Activated CD8-positive, alpha-beta memory T cell treated with anti-CD3 and anti-CD28 coated beads, Interleukin-2, amount 10 ng/mL, durations not matched to agents 7 days and 5 days (primary cell): ENCODE data around the gene HHAT. TPM values are rescaled to one million over a fixed set of nuclear protein-coding genes. Genes with fewer than 3 reads are reported as not detected.

Experiments used
- ATAC-seq: fragments of 150-1000 bp; cut with Tn5 transposase; one replicate; pipeline ENCODE4 v1.10.0; 2021; ENCODE audit warnings: moderate library complexity
- CTCF ChIA-PET: fragments of 350-600 bp; sonication (Branson Sonifier 250); formaldehyde crosslinking; loops from one replicate; lab custom pipeline; 2021; ENCODE audit warnings: antibody characterized with exemption; lab: Charles Lee
- DNase-seq: peaks from one replicate; pipeline ENCODE4 v3.0.0-alpha.2; 2020
- H3K27ac Mint-ChIP-seq: one replicate; pipeline ENCODE4 v1.8.0; 2021; ENCODE audit warnings: mild to moderate bottlenecking, mixed read lengths
- H3K27me3 Mint-ChIP-seq: one replicate; pipeline ENCODE4 v1.8.0; 2021; ENCODE audit warnings: mixed read lengths
- H3K36me3 Mint-ChIP-seq: one replicate; pipeline ENCODE4 v1.8.0; 2021; ENCODE audit warnings: mild to moderate bottlenecking, mixed read lengths
- H3K4me1 Mint-ChIP-seq: one replicate; pipeline ENCODE4 v1.8.0; 2021; ENCODE audit warnings: mixed read lengths
- H3K4me3 Mint-ChIP-seq: one replicate; pipeline ENCODE4 v1.8.0; 2021; ENCODE audit warnings: mild to moderate bottlenecking, moderate library complexity, mixed read lengths
- H3K9me3 Mint-ChIP-seq: one replicate; pipeline ENCODE4 v1.8.0; 2022; ENCODE audit warnings: low read depth, mixed read lengths
- total RNA-seq, 2 experiments: library from RNA; stranded (reverse); gene quantifications; one replicate each; pipeline ENCODE4 v1.2.3, GENCODE V29; 2021

The HHAT gene
- total RNA-seq, 2 experiments from 2014 or later: 0.23 to 0.64 TPM

GRCh38 chr1:210300923-210301614, 27.6 kb upstream of the HHAT start:
- H3K4me3 Mint-ChIP-seq: no peak overlapping the region
- ATAC-seq (no peak), DNase-seq (no peak)
- H3K27ac Mint-ChIP-seq: no peak overlapping the region
- no peaks in the 10 kb centered on the region for H3K36me3 Mint-ChIP-seq
- H3K4me1 Mint-ChIP-seq: no peaks in the 10 kb centered on the region
- H3K9me3 Mint-ChIP-seq: no peaks in the 10 kb centered on the region
- CTCF ChIA-PET: no interaction called here
- H3K27me3 Mint-ChIP-seq: peaks cover 27% of the 10 kb centered on the region

- CTCF ChIA-PET: no interaction called here
- Mint-ChIP-seq H3K27ac (no peak overlapping the region), H3K27me3 (peaks cover 27% of the 10 kb centered on the region), H3K4me1 (no peaks in the 10 kb centered on the region), H3K9me3 (no peaks in the 10 kb centered on the region), H3K4me3 (no peak overlapping the region), H3K36me3 (no peaks in the 10 kb centered on the region)
- DNase-seq (no peak), ATAC-seq (no peak)
These were observed 27.1 kb upstream of the HHAT start for GRCh38 chr1:210301615-210302000.

- peaks cover 22% of the 10 kb centered on the region for H3K27me3 Mint-ChIP-seq
- no peaks in the 10 kb centered on the region for H3K4me1 Mint-ChIP-seq
- DNase-seq (no peak), ATAC-seq (no peak)
- H3K9me3 Mint-ChIP-seq: no peaks in the 10 kb centered on the region
- no peak overlapping the region for H3K27ac Mint-ChIP-seq
- no peaks in the 10 kb centered on the region for H3K36me3 Mint-ChIP-seq
- H3K4me3 Mint-ChIP-seq: no peak overlapping the region
- CTCF ChIA-PET: interaction anchor here (0.9 kb wide), 1 partner anchor 158 kb away, joined by 3 read pairs; no protein-coding TSS in a partner anchor
These were observed 26.2 kb upstream of the HHAT start for GRCh38 chr1:210302501-210302900.

- Mint-ChIP-seq H3K36me3 (no peaks in the 10 kb centered on the region), H3K4me1 (no peaks in the 10 kb centered on the region), H3K27me3 (peaks cover 14% of the 10 kb centered on the region), H3K4me3 (no peak overlapping the region), H3K27ac (no peak overlapping the region), H3K9me3 (no peaks in the 10 kb centered on the region)
- ATAC-seq: no peak
- DNase-seq: no peak
- CTCF ChIA-PET: interaction anchor here (0.9 kb wide), 1 partner anchor 159 kb away, joined by 3 read pairs; no protein-coding TSS in a partner anchor
These were observed 25.3 kb upstream of the HHAT start for GRCh38 chr1:210303391-210303790.

GRCh38 chr1:210310562-210311153, 18.0 kb upstream of the HHAT start:
- H3K4me3 Mint-ChIP-seq: no peak overlapping the region
- no peaks in the 10 kb centered on the region for H3K36me3 Mint-ChIP-seq
- DNase-seq (no peak), ATAC-seq (no peak)
- H3K27ac Mint-ChIP-seq: no peak overlapping the region
- H3K9me3 Mint-ChIP-seq: no peaks in the 10 kb centered on the region
- H3K27me3 Mint-ChIP-seq: peaks cover 25% of the 10 kb centered on the region
- CTCF ChIA-PET: interaction anchor here (0.8 to 1.5 kb wide), 5 partner anchors 81 to 455 kb away, joined by 3 to 7 read pairs (median 3); no protein-coding TSS in a partner anchor
- peaks cover 6% of the 10 kb centered on the region for H3K4me1 Mint-ChIP-seq

GRCh38 chr1:210311726-210312493, 16.8 kb upstream of the HHAT start:
- CTCF ChIA-PET: interaction anchor here (0.6 to 1.3 kb wide), 4 partner anchors 9 to 489 kb away, joined by 3 read pairs; no protein-coding TSS in a partner anchor
- H3K27ac Mint-ChIP-seq: no peak overlapping the region

GRCh38 chr1:210313046-210313595, 15.6 kb upstream of the HHAT start:
- peaks cover 40% of the 10 kb centered on the region for H3K27me3 Mint-ChIP-seq
- H3K4me3 Mint-ChIP-seq: no peak overlapping the region
- no peaks in the 10 kb centered on the region for H3K9me3 Mint-ChIP-seq
- H3K4me1 Mint-ChIP-seq: peaks cover 6% of the 10 kb centered on the region
- DNase-seq: no peak
- no peak overlapping the region for H3K27ac Mint-ChIP-seq
- no peaks in the 10 kb centered on the region for H3K36me3 Mint-ChIP-seq
- no peak for ATAC-seq
- CTCF ChIA-PET: interaction anchor here (1.0 to 1.3 kb wide), 2 partner anchors 457 to 490 kb away, joined by 3 read pairs; no protein-coding TSS in a partner anchor

More at GRCh38 chr1:210311726-210312493, 16.8 kb upstream of the HHAT start:
- DNase-seq (no peak), ATAC-seq (no peak)
- Mint-ChIP-seq H3K27me3 (peaks cover 32% of the 10 kb centered on the region), H3K4me3 (no peak overlapping the region), H3K9me3 (no peaks in the 10 kb centered on the region), H3K36me3 (no peaks in the 10 kb centered on the region), H3K4me1 (peaks cover 6% of the 10 kb centered on the region)

- ATAC-seq: no peak
- Mint-ChIP-seq H3K4me3 (no peak overlapping the region), H3K4me1 (peaks cover 6% of the 10 kb centered on the region), H3K27ac (no peak overlapping the region), H3K27me3 (peaks cover 48% of the 10 kb centered on the region), H3K36me3 (no peaks in the 10 kb centered on the region), H3K9me3 (no peaks in the 10 kb centered on the region)
- CTCF ChIA-PET: interaction anchor here (1.3 kb wide), 1 partner anchor 457 kb away, joined by 3 read pairs; no protein-coding TSS in a partner anchor
- DNase-seq: no peak
These were observed 14.8 kb upstream of the HHAT start for GRCh38 chr1:210313921-210314320.

- no peak overlapping the region for H3K27ac Mint-ChIP-seq
- peaks cover 45% of the 10 kb centered on the region for H3K27me3 Mint-ChIP-seq
- H3K4me3 Mint-ChIP-seq: no peak overlapping the region
- DNase-seq (no peak), ATAC-seq (no peak)
- peaks cover 6% of the 10 kb centered on the region for H3K4me1 Mint-ChIP-seq
- CTCF ChIA-PET: no interaction called here
- H3K36me3 Mint-ChIP-seq: no peaks in the 10 kb centered on the region
- H3K9me3 Mint-ChIP-seq: no peaks in the 10 kb centered on the region
These were observed 13.2 kb upstream of the HHAT start for GRCh38 chr1:210315529-210315928.

- no peak for ATAC-seq
- H3K4me1 Mint-ChIP-seq: no peaks in the 10 kb centered on the region
- CTCF ChIA-PET: interaction anchor here (0.8 kb wide), 1 partner anchor 9 kb away, joined by 3 read pairs; no protein-coding TSS in a partner anchor
These were observed 7.6 kb upstream of the HHAT start for GRCh38 chr1:210321131-210321530.

GRCh38 chr1:210321552-210321951, 7.2 kb upstream of the HHAT start:
- peaks cover 28% of the 10 kb centered on the region for H3K27me3 Mint-ChIP-seq
- no peaks in the 10 kb centered on the region for H3K9me3 Mint-ChIP-seq
- no peak for ATAC-seq
- H3K4me1 Mint-ChIP-seq: no peaks in the 10 kb centered on the region
- peaks cover 1% of the 10 kb centered on the region for H3K36me3 Mint-ChIP-seq
- no peak overlapping the region for H3K27ac Mint-ChIP-seq
- H3K4me3 Mint-ChIP-seq: no peak overlapping the region
- no peak for DNase-seq
- CTCF ChIA-PET: interaction anchor here (0.8 kb wide), 1 partner anchor 9 kb away, joined by 3 read pairs; no protein-coding TSS in a partner anchor

More at GRCh38 chr1:210321131-210321530, 7.6 kb upstream of the HHAT start:
- peaks cover 29% of the 10 kb centered on the region for H3K27me3 Mint-ChIP-seq
- DNase-seq: no peak
- H3K27ac Mint-ChIP-seq: no peak overlapping the region
- H3K36me3 Mint-ChIP-seq: peaks cover 1% of the 10 kb centered on the region
- H3K9me3 Mint-ChIP-seq: no peaks in the 10 kb centered on the region
- no peak overlapping the region for H3K4me3 Mint-ChIP-seq

GRCh38 chr1:210323957-210324356, 4.7 kb upstream of the HHAT start:
- Mint-ChIP-seq H3K9me3 (no peaks in the 10 kb centered on the region), H3K27me3 (peaks cover 15% of the 10 kb centered on the region), H3K36me3 (peaks cover 1% of the 10 kb centered on the region), H3K4me1 (peaks cover 7% of the 10 kb centered on the region), H3K4me3 (no peak overlapping the region), H3K27ac (no peak overlapping the region)
- DNase-seq (no peak), ATAC-seq (no peak)
- CTCF ChIA-PET: no interaction called here
